GDM1 (cell line): Measurements from ENCODE around the gene WWOX.

Experiments
- DNase-seq: peaks from one replicate; lab custom pipeline; 2025; lab: John Stamatoyannopoulos, UW

WWOX gene

GRCh38 chr16:79139799-79140198 is 1040.3 kb downstream of the WWOX start:
- DNase-seq: no peak

GRCh38 chr16:79143026-79143425 is 1043.6 kb downstream of the WWOX start:
- DNase-seq: no peak

DNA sequence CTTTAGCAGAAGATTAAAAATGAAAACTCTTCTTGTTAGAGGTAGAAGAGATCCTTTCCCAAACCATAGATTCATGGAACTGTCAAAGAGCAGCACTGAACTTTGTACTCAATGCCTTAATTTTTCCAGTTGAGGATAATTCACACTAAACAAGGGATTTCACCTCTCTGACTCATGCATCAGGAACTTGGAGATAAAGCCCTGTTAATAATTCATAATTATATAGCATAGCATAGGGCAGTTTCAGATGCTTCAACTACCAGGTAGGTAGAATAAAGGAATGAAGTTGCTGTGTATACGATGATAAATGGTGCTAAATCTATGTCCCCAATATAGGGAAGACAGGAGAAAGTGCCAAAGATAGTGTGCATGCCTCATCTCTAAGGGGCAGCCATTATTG is 1050.7 kb downstream of the WWOX start:
- no peak for DNase-seq

- DNase-seq: no peak
These were observed 1051.3 kb downstream of the WWOX start for GRCh38 chr16:79150632-79151310.

DNA sequence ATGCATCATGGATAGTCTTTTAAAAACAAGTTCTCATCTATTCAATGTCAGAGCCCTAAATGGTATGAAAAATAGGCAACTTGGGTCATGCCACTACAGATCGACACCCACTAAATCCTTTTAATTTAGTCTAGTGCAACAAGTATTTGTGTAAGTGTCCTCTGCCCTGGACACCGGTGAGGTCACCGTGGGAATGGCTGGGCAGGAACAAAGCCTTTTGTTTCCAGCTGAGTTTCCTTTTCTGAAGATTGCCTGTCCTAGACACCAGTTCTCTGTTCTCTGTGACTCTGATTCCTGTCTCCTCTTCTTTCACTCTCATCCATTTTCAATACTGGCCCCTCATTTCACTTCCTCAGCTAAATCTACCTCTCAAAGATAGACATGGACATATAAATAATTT is 1054.6 kb downstream of the WWOX start:
- no peak for DNase-seq

GRCh38 chr16:79155471-79155870 is 1056.0 kb downstream of the WWOX start:
- no peak for DNase-seq

DNA sequence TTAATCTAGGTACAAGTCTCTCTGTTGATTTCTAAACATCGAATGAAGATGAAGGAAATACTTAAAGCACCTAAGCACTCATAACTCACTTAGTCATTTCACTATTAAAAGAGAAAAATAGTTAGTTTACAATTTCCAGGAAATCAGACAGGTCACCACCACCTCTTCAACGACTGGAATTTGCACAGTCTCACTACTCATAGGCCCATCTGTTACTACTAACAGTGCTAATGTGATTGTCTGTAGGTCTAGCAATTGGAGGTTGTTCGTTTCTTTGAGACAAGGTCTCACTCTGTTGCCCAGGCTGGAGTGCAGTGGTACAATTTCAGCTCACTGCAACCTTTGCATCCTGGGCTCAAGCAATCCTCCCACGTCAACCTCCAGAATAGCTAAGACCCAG is 1056.5 kb downstream of the WWOX start:
- no peak for DNase-seq

DNA sequence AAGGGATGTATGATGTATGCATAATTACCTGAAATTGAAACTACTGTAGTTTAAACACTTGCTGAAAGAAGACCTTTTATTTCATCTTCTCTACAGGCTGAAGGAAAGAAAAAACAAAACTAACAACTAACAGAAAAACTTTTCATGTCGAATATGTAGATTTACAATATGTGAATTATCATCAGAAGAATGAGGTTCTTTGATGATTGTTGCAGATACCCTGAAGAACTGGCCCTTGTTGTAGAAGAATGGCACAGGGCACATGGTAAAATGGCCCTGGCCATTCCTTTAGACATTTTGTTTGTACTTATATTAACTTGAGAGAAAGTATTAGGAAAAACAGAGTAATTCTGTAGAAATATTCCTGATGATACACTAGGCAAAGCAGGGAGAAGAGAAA is 1057.3 kb downstream of the WWOX start:
- DNase-seq: no peak

GRCh38 chr16:79158337-79158736 is 1058.9 kb downstream of the WWOX start:
- no peak for DNase-seq

GRCh38 chr16:79159261-79160049 is 1060.0 kb downstream of the WWOX start:
- DNase-seq: no peak

DNA sequence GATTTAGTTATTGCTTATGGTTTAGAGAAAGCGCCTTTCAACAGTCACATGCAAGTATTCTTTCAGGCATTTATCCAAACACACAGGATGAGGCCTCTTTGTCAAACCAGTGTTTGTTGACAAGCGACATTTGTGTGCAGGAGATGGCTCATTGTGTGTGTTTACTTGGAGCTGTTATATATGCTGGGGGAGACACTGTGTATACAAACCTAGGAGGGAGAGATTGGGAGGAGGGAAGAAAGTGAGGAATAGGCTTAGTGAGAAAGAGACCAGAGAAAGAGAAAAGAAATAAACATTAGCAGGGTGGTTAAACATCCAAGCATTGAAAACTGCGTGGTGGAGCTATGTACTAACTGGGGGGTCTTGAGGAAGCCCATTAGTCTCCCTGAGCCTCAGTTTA is 1063.5 kb downstream of the WWOX start:
- no peak for DNase-seq

DNA sequence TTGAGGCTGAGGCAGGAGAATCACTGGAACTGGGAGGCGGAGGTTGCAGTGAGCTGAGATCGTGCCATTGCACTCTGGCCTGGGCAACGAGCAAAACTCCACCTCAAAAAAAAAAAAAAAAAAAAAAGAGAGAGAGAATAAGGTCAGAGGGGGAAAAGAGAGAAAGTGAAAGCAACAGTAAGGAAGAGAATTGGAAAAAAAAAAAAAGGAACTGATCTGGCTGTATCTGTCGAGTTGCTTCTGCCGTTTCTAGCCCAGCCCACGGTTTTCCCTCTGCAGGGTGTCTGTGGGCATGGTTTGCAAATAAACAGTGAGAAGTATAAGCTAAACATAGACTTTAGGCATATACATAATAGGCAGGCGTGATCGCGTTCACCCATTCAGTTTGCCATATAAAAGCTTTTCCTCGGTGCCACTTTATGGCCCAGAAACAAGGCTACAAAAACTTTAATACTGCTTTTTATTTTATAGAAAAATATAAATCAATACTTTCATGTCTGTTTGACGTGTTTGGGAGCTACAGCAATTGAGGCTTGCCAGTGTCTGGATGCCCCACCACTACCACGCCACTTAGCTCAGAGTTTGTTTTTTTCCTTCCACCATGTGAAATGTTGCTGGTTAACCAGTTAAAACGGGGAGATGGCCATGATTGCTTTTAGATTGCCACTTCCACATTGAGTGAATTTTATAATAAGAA is 1064.4 kb downstream of the WWOX start:
- peak; percentile 14 for DNase-seq

GRCh38 chr16:79164388-79164995 is 1065.0 kb downstream of the WWOX start:
- no peak for DNase-seq

- no peak for DNase-seq
These were observed 1065.6 kb downstream of the WWOX start for GRCh38 chr16:79165079-79165478.

DNA sequence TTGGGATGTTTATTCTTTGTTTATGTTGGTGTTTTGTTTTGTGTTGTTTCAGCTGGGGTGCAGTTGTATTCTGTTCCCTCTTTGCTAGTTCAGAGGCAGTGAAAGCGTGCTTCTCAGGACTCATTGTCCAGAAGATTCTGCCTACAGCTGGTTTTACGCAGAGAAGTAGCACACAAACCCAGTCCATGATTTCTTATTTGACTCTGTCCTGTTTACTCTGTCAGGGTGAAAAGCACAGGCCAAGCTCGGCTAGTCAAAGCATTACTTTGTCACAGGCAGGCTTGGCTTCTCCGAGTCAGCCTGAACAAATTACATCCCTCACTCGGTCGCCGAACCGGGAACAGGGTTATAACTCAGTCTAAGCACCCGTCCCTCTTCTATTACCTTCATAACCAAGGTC is 1066.1 kb downstream of the WWOX start:
- no peak for DNase-seq

DNA sequence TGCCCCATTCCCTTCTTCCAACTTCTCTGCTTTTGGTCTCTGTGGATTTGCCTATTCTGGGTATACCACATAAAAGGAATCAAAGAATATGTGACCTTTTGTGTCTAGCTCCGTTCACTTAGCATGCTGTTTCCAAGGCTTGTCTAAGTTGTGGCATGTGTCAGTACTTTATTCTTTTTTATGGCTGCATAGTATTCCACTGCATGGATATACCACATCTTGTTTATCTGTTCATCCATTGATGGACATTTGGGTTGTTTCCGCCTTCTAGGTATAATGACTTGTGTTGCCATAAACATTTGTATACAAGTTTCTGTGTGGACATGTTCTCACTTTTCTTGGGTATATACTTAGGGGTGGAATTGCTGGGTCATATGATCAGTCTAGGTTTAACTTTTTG is 1068.4 kb downstream of the WWOX start:
- no peak for DNase-seq

DNA sequence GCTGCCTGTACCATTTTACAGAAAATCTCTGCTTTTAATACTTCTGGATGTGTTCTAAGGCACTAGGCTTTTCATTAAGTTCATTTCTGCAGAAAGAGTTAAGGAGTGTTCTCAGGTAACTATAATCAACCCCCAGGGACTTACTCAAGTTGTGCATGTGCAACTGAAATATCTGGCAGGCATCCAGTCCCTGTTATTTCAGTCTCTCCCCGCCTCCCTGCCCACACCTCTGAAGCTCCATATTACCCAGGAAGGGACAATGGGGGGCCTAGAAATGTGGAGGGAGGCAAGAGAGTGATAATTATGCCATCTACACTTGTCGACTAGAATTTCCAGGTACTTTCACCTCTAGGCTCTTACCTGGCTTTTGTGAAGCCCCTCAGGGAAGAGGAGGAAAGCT is 1068.9 kb downstream of the WWOX start:
- DNase-seq: no peak

DNA sequence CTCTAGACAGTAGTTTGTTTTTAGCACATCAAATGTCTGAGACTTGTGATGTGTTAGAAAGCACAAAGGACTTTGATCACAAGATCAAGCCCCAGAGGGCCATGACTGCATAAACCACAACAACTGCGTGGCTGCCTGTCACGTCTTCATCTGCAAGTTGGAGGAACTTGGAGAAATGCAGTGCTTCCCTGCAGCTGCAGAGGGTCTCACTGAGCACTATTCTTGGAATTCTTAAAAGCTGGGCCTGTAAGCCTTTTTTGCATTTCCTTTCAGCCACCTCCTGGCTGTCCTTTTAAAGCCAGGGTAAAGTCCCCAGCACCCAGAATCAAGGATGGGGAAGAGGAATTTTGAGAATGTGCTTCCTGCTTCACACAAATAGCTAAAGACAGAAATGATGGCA is 1069.8 kb downstream of the WWOX start:
- no peak for DNase-seq

- DNase-seq: no peak
These were observed 1071.2 kb downstream of the WWOX start for GRCh38 chr16:79170555-79171246.

DNA sequence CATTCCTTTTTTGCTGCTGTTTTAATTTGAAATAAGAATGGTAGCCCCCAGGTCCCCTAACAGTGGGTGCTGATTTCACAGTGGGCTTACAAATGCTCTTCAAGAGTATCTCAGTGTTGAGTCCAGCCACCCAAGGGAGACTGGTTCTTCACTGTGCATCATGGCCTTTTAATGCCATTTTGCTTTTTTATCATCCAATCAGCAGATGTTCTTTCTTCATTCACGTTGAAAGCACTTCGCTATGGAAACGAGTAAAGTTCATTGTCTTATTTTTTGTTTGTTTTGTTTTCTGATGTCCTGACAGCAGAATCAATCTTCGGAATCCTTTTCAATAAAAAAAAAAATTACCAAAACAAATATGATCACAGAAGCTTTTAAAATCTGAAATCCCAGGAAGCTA is 1072.0 kb downstream of the WWOX start:
- no peak for DNase-seq

DNA sequence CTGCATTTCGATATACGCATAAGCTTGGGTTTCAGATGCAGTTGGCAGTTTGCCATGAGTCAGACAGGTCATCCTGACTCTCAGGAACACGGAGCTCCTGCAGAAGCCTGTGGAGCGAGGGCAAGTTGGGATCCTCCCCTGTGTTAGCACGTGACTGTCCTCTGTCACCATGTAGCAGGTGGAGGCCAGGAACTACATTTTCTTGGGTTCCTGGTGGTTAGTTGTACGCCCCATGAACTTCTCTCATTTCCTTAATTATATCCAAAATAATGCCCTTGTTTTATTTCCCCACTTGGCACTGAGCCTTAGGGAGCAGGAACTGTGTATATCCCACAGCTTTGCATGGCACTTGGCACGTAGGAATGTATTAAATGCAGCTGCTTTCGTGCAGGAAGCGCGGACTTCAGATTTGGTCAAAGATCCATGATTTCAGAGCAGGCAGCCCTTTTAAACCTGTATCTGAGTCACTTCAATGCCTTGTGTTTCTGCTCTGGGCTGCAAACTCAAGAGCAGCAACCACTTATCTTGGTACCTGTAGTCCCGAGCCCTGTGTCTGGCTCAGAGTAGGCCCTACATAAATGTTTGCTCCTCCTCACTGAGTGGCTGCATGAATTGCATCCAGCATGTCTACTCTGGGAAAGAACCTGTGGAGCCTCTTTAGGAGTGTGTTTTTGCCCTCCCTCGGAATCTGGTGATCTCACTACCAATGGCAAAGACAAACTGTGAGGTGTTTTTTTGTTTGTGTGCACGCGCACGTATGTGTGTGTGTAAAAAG is 1072.7 kb downstream of the WWOX start:
- no peak for DNase-seq
